Panc1 (cell line): ENCODE measurements around the gene JADE1. TPM values are rescaled to one million over a fixed set of nuclear protein-coding genes. Genes with fewer than 3 reads are reported as not detected.

Experiments
- ATAC-seq: fragments of 200-7000 bp; cut with Tn5 transposase; 2 replicates; pipeline ENCODE4 v1.9.1; 2020; ENCODE audit warnings: mild to moderate bottlenecking, moderate library complexity
- BruUV-seq: library from RNA; stranded (reverse); fragments of 400-500 nt; replicated peaks from 2 replicates; lab custom pipeline; 2021; lab: Mats Ljungman, UMichigan
- CTCF ChIA-PET: fragments of 300-600 bp; sonication (Branson Sonifier 250); formaldehyde crosslinking; loops from one replicate; lab custom pipeline; 2022; ENCODE audit warnings: antibody characterized with exemption; lab: Charles Lee
- POLR2A ChIA-PET: fragments of 300-600 bp; sonication (Branson Sonifier 250); formaldehyde crosslinking; loops from one replicate; lab custom pipeline; 2022; ENCODE audit warnings: antibody characterized with exemption; lab: Charles Lee
- DNase-seq: peaks from one replicate; pipeline ENCODE4 v3.0.0-alpha.2; 2010; ENCODE audit warnings: low read depth, low spot score
- H3K27ac ChIP-seq: 2 replicates; pipeline ENCODE4 v1.5.1; 2011; ENCODE audit warnings: mild to moderate bottlenecking, low read length, inconsistent platforms
- H3K27me3 ChIP-seq: fragments of 200-500 bp; sonication (Bioruptor generic); 2 replicates; pipeline ENCODE4 v1.6.0; 2014; ENCODE audit warnings: low read length, inconsistent platforms; ENCODE audit not compliant: control insufficient read depth, insufficient read depth
- H3K36me3 ChIP-seq: fragments of 200-500 bp; sonication (Bioruptor generic); 2 replicates; pipeline ENCODE4 v1.5.1; 2014; ENCODE audit warnings: inconsistent platforms, mild to moderate bottlenecking, low read length, moderate library complexity; ENCODE audit not compliant: control insufficient read depth, insufficient read depth
- H3K4me1 ChIP-seq: 2 replicates; pipeline ENCODE4 v1.5.1; 2011; ENCODE audit warnings: inconsistent platforms, mild to moderate bottlenecking, low read length, moderate library complexity; ENCODE audit not compliant: control insufficient read depth, insufficient read depth
- H3K4me3 ChIP-seq, 2 experiments: 2 replicates each; pipeline ENCODE4 v1.5.1; 2011 to 2012; ENCODE audit warnings: low read depth in 2 of 2, low read length in 2 of 2, mild to moderate bottlenecking in 2 of 2, inconsistent platforms in 1 of 2, moderate library complexity in 1 of 2
- H3K9me3 ChIP-seq: fragments of 200-500 bp; sonication (Bioruptor generic); 2 replicates; pipeline ENCODE4 v1.5.1; 2014; ENCODE audit warnings: low read depth, mild to moderate bottlenecking, inconsistent platforms, low read length, moderate library complexity; ENCODE audit not compliant: control insufficient read depth, insufficient read depth
- POLR2AphosphoS5 ChIP-seq: IDR thresholded peaks from 2 replicates; pipeline ENCODE4 v1.6.1; 2012; ENCODE audit warnings: mild to moderate bottlenecking, low read depth, low read length, moderate library complexity
- SIN3A ChIP-seq: IDR thresholded peaks from 2 replicates; pipeline ENCODE4 v1.6.1; 2012; ENCODE audit warnings: low read depth, mild to moderate bottlenecking, low read length, moderate library complexity, borderline replicate concordance; ENCODE audit not compliant: insufficient read depth
- TCF7L2 ChIP-seq: IDR thresholded peaks from 2 replicates; pipeline ENCODE4 v1.6.1; 2011; ENCODE audit warnings: mild to moderate bottlenecking, low read depth, low read length, inconsistent platforms
- in situ Hi-C: cut with HindIII; loops from 2 replicates; pipeline ENCODE4 v1.10.0; 2016; ENCODE audit warnings: low sequenced_read_pairs, low pct_unique_long_range_greater_than_20kb
- intact Hi-C: fragments of 100-400 bp; cut with micrococcal nuclease; formaldehyde crosslinking; loops from one replicate; pipeline ENCODE4 v1.10.0; 2022; ENCODE audit not compliant: unreplicated experiment
- total RNA-seq: library from RNA; stranded (reverse); gene quantifications from one replicate; pipeline ENCODE4 v1.2.1, GENCODE V29; 2021; ENCODE audit not compliant: unreplicated experiment
- TF ChIP-seq, protein P1 (sequence below): fragments of 450-650 bp; IDR thresholded peaks from 2 replicates; pipeline ENCODE4 v1.5.1; 2017; ENCODE audit warnings: mild to moderate bottlenecking
- TF ChIP-seq, protein P2 (sequence below), 2 experiments: IDR thresholded peaks; 2 replicates each; pipeline ENCODE4 v1.6.1; 2011 to 2012; ENCODE audit warnings: low read depth in 2 of 2, control low read depth in 1 of 2, low read length in 1 of 2, mild to moderate bottlenecking in 1 of 2, moderate library complexity in 1 of 2; ENCODE audit not compliant: insufficient read depth in 1 of 2

The JADE1 gene
- total RNA-seq, 1 experiment from 2014 or later: 23.4 TPM

DNA sequence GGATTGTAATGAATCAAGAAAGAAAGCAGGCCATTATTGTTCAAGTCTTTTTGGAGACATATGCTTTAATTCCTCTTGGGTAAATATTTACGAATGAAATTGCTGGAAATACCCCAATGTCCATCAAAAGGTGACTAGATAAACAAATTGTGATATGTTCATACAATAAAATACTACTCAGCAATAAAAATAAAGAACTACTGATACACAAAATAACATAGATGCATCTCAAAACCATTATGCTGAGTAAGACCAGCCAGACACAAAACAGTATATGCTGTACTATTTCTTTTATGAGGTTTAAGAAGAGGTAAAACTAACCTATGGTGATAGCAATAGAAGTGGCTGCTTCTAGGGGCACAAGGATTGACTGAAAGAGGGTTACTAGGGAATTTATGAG, 28.8 kb upstream of the JADE1 start:
- H3K27ac ChIP-seq: no peak overlapping the region
- no peak overlapping the region for H3K4me3 ChIP-seq
- DNase-seq (no peak), ATAC-seq (no peak)
- no peaks in the 10 kb centered on the region for H3K27me3 ChIP-seq
- intact Hi-C loops: no loop called here
- H3K9me3 ChIP-seq: no peaks in the 10 kb centered on the region
- ChIA-PET POLR2A (no interaction called here), CTCF (interaction anchor here (0.5 kb wide), 1 partner anchor 17 kb away, joined by 7 read pairs; no protein-coding TSS in a partner anchor)
- in situ Hi-C loops: no loop called here
- no peak for TF ChIP-seq SIN3A
- no peak for TF ChIP-seq POLR2AphosphoS5
- no peaks in the 10 kb centered on the region for H3K36me3 ChIP-seq
- BruUV-seq: no TSS peak
- no peaks in the 10 kb centered on the region for H3K4me1 ChIP-seq

DNA sequence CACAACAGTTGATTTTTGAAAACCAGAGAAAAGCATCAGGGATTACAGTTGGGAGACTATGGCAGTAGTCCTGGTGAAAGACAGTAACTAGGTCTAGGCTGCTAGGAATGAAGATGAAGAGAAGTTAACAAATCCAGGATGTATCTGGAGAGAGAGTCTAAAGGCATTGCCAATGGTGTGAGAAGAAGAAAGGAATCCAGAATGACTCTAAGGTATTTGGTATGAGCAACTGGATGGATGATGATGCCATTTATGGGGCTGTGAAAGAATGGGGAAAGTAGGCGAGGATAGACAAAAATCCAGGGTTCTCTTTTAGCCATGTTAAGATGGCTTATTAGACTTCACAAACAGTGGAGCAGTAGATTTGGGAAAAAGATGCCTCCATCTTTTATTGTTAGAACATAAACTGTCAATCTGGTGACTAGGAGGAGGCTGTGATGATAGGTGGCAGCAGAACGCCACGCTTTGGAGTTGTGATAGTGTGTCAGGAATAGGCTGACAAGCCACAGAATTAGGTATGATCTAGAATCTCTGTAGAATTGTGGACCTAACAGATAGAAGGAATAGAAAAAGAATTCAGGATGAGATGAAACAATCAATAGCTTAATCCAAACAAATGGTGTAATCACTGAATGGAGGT, 27.3 kb upstream of the JADE1 start:
- CTCF ChIA-PET: no interaction called here
- no peaks in the 10 kb centered on the region for H3K4me1 ChIP-seq
- intact Hi-C loops (no loop called here), in situ Hi-C loops (no loop called here)
- H3K9me3 ChIP-seq: no peaks in the 10 kb centered on the region
- ATAC-seq (no peak), DNase-seq (no peak)
- no peak overlapping the region for H3K4me3 ChIP-seq
- POLR2A ChIA-PET: no interaction called here
- H3K27ac ChIP-seq: no peak overlapping the region
- no peak for TF ChIP-seq TCF7L2
- TF ChIP-seq, protein P1, sequence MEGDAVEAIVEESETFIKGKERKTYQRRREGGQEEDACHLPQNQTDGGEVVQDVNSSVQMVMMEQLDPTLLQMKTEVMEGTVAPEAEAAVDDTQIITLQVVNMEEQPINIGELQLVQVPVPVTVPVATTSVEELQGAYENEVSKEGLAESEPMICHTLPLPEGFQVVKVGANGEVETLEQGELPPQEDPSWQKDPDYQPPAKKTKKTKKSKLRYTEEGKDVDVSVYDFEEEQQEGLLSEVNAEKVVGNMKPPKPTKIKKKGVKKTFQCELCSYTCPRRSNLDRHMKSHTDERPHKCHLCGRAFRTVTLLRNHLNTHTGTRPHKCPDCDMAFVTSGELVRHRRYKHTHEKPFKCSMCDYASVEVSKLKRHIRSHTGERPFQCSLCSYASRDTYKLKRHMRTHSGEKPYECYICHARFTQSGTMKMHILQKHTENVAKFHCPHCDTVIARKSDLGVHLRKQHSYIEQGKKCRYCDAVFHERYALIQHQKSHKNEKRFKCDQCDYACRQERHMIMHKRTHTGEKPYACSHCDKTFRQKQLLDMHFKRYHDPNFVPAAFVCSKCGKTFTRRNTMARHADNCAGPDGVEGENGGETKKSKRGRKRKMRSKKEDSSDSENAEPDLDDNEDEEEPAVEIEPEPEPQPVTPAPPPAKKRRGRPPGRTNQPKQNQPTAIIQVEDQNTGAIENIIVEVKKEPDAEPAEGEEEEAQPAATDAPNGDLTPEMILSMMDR: no peak; the same call in none of the 2 replicates
- BruUV-seq: no TSS peak
- no peaks in the 10 kb centered on the region for H3K36me3 ChIP-seq
- no peaks in the 10 kb centered on the region for H3K27me3 ChIP-seq

DNA sequence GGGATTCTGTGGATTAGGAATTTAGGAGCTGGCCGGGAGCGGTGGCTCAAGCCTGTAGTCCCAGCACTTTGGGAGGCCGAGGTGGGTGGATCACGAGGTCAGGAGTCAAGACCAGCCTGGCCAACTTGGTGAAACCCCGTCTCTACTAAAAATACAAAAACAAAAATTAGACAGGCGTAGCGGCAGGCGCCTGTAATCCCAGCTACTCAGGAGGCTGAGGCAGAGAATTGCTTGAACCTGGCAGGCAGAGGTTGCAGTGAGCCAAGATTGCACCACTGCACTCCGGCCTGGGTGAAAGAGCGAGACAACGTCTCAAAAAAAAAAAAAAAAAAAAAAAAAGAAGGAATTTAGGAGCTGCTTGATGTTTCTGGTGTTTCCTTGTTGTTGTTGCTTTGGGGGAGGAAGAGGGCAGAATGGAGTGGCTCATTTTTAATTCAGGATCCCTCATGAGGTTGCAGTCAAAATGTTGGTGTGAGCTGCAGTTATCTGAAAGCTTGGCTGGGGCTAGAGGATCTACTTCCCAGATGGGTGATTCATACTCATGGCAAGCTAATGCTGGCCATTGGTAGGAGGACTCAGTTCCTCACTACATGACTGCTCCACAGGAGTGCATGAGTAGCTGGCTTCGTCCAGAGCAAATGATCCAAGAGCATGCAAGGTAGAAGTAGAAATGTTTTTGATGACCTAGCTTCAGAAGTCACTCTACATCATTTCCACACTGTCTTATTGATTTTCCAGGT, 26.5 kb upstream of the JADE1 start:
- Histone ChIP-seq H3K9me3 (no peaks in the 10 kb centered on the region), H3K27me3 (no peaks in the 10 kb centered on the region), H3K27ac (no peak overlapping the region), H3K4me1 (no peaks in the 10 kb centered on the region), H3K4me3 (no peak overlapping the region), H3K36me3 (no peaks in the 10 kb centered on the region)
- BruUV-seq: no TSS peak
- ChIA-PET CTCF (no interaction called here), POLR2A (no interaction called here)
- intact Hi-C loops (no loop called here), in situ Hi-C loops (no loop called here)
- no peak for DNase-seq
- TF ChIP-seq SIN3A (no peak), TCF7L2 (no peak), POLR2AphosphoS5 (no peak)
- TF ChIP-seq, protein P1: no peak
- TF ChIP-seq, protein P2, sequence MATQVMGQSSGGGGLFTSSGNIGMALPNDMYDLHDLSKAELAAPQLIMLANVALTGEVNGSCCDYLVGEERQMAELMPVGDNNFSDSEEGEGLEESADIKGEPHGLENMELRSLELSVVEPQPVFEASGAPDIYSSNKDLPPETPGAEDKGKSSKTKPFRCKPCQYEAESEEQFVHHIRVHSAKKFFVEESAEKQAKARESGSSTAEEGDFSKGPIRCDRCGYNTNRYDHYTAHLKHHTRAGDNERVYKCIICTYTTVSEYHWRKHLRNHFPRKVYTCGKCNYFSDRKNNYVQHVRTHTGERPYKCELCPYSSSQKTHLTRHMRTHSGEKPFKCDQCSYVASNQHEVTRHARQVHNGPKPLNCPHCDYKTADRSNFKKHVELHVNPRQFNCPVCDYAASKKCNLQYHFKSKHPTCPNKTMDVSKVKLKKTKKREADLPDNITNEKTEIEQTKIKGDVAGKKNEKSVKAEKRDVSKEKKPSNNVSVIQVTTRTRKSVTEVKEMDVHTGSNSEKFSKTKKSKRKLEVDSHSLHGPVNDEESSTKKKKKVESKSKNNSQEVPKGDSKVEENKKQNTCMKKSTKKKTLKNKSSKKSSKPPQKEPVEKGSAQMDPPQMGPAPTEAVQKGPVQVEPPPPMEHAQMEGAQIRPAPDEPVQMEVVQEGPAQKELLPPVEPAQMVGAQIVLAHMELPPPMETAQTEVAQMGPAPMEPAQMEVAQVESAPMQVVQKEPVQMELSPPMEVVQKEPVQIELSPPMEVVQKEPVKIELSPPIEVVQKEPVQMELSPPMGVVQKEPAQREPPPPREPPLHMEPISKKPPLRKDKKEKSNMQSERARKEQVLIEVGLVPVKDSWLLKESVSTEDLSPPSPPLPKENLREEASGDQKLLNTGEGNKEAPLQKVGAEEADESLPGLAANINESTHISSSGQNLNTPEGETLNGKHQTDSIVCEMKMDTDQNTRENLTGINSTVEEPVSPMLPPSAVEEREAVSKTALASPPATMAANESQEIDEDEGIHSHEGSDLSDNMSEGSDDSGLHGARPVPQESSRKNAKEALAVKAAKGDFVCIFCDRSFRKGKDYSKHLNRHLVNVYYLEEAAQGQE (IDR thresholded peaks at IDR 0.05; ENCODE audit: insufficient read depth in 1 of 2, low read depth in 2 of 2, low read length in 1 of 2): no peak
- no peak for ATAC-seq
